C4-2B (cell line): ENCODE data around the gene PTPRN2.

Source experiments
- CTCF ChIP-seq: fragments of 450-650 bp; conservative IDR thresholded peaks from 2 replicates; pipeline ENCODE4 v1.5.1; 2017; ENCODE audit warnings: mild to moderate bottlenecking
- ZFX ChIP-seq: fragments of 450-650 bp; IDR thresholded peaks from 2 replicates; pipeline ENCODE4 v1.6.1; 2017

GRCh38 chr7:157652954-157653826 is 934.4 kb downstream of the PTPRN2 start:
- TF ChIP-seq CTCF: no peak
- TF ChIP-seq ZFX: no peak
